ENCODE data around the gene HNMT.
"Not testable (repeated sequence)": the region's sequence is repeated elsewhere in the genome, so short reads cannot be mapped to it uniquely, and the experiment has no call there.

Gene HNMT

GRCh38 chr2:137977790-137978189 is 13.5 kb downstream of the HNMT start:
- DNase-seq: no peak

- no peak for DNase-seq
Measured at GRCh38 chr2:137980459-137980858, 16.2 kb downstream of the HNMT start.

DNA sequence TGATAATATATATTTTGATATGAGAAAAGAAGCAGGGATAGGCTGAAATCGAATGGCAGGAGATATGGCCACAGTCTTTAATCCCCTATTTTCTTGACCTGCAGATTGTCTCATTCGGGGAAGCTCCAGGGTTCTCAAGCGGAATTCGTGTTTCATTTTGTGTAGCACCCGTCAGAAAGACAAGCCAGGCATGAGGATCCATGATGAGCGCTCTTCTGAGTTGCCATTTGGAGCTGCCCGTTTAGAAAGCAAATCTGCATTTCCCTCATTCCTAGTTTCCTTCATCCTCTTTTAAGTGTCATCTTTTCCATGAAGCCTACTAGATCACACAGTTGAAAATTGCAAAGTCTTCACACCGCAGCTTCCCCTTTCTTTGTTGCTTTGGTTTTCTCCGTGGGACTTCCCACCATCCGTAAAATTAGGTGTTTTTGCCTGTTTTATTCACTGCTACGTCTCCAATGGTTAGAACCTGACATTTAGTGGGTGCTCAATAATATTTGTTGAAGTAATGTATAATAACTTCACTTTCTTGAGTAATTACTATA is 16.9 kb downstream of the HNMT start:
- no peak for DNase-seq

DNA sequence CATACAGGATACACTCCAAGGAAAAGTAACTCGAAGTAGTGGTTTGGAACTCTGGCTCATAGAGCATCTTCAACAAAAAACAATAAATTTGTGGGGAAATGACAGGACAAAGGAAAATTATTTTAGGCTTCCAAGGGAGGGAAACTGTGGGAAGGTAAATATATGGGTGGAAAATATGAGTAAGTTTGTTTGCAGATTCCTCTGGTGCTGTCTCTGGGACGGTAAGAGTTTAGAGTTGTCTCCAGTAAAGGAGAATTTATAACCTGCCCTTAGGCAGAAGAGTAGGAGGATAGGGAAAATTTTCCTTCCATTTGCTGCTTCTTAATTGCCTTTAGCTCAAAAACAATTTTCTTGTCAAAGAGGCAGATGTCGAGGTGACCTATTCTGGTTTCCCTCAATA is 19.3 kb downstream of the HNMT start:
- DNase-seq: no peak

GRCh38 chr2:137986268-137986667 is 22.0 kb downstream of the HNMT start:
- no peak for DNase-seq

DNA sequence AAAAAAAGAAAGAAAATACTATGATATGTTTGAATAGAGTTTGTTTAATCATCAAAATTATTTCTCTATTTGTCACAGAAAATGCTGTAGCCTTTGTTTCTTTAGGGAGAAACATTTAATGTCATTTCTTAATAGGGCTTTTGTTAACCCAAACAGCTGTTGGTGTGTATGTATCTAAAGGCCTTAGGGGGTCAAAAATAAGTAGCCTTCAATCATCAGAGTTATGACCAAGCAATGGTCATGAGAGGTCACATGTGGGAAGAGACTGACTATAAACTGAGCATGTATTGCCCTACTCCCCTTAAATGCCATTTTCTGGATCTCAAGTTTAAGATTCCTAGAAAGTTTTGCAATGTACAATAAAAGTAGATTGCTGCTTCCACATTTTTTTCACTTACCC is 22.7 kb downstream of the HNMT start:
- no peak for DNase-seq

- DNase-seq: no peak
Measured at GRCh38 chr2:137991078-137991477, 26.8 kb downstream of the HNMT start.

- no peak for DNase-seq
Measured at GRCh38 chr2:137992039-137992646, 27.9 kb downstream of the HNMT start.

DNA sequence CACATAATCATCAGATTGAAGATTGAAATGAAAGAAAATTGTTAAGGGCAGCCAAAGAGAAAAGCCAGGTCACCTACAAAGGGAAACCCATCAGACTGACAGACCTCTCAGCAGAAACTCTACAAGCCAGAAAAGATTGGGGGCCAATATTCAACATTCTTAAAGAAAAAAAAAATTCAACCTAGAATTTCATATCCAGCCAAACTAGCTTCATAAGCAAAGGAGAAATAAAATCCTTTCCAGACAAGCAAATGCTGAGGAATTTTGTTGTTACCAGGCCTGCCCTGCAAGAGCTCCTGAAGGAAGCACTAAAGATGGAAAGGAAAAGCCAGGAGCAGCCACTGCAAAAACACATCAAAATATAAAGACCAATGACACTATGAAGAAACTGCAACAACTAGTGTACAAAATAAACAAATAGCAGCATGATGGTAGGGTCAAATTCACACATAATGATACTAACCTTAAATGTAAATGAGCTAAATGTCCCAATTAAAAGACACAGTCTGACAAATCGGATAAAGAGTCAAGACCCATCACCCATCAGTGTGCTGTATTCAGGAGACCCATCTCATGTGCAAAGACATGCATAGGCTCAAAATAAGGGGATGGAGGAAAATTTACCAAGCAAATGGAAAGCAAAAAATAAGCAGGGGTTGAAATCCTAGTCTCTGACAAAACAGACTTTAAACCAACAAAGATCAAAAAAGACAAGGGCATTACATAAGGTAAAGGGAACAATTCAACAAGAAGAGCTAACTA is 29.6 kb downstream of the HNMT start:
- DNase-seq: not testable (repeated sequence)

GRCh38 chr2:137995368-137995767 is 31.1 kb downstream of the HNMT start:
- DNase-seq: not testable (repeated sequence)

DNA sequence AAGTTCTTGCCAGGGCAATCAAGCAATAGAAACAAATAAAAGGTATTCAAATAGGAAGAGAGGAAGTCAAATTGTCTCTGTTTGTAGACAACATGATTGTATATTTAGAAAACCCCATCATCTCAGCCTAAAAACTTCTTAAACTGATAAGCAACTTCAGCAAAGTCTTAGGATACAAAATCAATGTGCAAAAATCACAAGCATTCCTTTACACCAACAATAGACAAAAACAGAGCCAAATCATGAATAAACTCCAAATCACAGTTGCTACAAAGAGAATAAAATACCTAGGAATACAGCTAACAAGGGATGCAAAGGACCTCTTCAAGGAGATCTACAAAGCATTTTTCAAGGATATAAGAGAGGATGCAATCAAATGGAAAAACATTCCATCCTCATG is 31.9 kb downstream of the HNMT start:
- not testable (repeated sequence) for DNase-seq

DNA sequence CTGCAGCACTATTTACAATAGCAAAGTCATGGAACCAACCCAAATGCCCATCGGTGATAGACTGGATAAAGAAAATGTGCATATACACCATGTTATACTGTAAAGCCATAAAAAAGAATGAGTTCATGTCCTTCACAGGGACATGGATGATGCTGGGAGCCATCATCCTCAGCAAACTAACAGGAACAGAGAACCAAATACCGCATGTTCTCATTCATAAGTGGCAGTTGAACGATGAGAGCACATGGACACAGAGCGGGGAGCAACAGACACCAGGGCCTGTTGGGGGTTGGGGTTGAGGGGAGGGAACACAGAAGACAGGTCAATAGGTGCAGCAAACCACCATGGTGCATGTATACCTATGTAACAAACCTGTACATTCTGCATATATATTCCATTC is 33.5 kb downstream of the HNMT start:
- no peak for DNase-seq

DNA sequence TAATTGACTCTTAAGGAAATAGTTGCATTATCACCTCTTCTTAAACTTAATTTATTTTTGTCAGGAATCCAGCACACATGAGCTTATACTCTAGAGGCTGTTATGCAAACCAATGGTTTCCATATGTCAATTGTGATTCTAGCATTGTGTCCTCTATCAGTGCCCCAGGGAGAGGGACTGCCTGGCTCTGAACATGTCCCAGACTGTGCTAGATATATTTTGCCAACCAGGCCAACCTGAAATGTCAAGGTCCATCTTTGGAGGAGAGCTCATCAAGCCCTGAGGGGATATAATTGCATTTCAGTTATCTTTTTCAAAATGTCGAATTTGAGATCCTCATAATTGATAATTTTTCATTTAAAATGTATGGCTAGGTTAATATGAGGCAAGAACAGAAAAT is 34.2 kb downstream of the HNMT start:
- no peak for DNase-seq

GRCh38 chr2:137999273-137999672 is 35.0 kb downstream of the HNMT start:
- DNase-seq: no peak

- DNase-seq: no peak
Measured at GRCh38 chr2:138000009-138000408, 35.7 kb downstream of the HNMT start.

- no peak for DNase-seq
Measured at GRCh38 chr2:138000796-138001195, 36.5 kb downstream of the HNMT start.

DNA sequence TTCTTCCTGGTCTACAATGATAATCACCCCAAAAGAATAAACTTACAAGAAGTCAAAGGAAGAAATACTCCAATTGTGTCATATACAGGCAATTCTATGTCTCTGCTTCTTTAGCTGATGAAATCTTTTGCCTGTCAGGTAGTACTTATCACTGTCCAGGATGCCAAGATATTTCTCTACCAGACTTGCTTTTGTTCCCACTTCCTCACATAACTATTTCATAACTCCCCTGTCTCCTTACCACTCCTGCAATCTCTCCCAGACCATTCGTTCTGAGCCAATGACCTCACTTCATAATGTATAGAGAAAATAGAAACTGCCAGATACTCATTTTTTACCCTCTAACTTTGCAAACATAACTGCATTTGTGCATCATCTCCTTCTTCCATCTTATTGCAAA is 39.1 kb downstream of the HNMT start:
- no peak for DNase-seq

DNA sequence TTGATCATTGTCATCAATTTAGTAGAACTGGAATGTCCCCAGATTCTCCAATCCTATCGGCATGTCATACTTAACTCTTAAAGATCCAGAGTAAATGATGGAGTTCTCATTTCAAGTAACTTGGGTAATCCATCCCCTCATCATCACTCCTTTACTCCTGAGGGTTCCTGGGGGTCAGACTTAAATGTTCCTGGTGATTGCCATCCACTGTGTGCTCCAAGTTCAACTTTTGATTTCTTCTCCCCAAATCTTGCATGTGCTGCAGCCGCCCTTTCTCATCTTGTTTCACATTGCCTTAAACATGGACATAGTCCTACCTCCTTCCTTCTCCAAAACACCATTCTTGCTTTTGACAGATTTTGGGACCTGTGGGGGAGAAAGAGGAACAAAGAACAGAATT is 43.2 kb downstream of the HNMT start:
- no peak for DNase-seq

- no peak for DNase-seq
Measured at GRCh38 chr2:138009622-138010021, 45.3 kb downstream of the HNMT start.

DNA sequence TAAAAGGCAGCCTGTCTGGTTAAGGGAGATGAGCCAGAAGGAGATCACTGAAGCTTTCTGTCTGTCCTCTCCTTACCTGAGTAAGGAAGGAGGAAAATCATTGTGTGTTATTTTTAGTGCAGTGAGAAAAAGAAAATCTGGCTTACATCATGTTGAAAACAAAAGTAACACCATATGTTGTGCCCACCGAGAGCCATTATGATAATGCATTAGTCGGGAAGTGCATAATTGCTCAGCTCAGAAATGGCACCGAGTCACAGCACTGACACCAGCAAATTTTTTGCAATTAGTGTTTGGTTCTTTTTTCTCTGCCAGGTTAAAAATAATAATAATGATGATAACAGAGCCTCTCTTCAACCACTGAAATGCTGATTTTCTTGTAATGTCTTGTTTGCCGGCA is 46.6 kb downstream of the HNMT start:
- no peak for DNase-seq

GRCh38 chr2:138012082-138012481 is 47.8 kb downstream of the HNMT start:
- no peak for DNase-seq

DNA sequence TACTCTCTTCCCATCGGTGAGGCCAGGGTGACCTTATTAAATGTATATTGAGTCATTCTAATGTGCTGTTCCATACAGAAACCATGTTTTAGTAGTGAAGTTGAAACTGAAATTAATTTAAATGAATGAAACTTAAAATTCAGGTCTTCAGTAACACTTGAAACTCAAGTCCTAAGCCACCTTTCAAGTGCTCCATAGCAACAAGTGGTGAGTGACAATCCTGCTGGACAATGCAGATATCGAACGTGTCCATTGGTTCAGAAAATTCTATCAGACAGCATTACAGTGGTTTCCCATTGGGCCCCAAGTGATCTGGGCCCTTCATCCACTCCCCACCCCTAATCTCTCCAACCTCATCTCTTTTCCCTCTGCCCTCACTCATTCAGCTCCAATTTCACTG is 48.7 kb downstream of the HNMT start:
- DNase-seq: no peak

DNA sequence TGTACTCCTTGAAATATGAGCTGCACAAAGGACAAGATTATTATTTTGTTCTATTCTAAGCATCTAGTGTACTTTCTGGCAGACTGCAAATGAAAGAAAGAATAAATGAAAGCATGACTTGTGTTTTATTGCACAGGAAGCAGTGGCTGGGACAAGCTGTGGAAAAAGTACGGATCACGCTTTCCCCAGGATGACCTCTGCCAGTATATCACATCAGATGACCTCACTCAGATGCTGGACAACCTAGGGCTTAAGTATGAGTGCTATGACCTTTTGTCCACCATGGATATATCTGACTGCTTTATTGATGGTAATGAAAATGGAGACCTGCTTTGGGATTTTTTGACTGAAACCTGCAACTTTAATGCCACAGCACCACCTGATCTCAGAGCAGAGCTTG is 49.4 kb downstream of the HNMT start:
- DNase-seq: no peak

DNA sequence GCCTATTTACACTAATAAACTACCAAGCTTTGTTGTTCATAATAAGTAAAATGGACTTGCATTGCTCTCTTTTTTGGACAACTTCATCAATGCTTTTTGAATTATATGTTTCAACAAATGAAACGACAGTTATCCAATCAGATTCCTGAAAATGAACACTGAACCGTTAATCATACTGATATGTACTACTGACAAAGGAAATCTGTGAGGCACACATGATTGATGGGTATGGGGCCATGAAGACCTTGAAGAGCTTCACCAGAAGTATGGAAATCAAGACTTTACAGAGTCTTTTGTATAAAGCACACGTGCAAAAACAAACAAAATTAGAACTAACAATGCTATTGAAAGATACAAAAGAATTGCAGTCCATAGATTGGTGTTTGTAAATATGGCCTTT is 51.2 kb downstream of the HNMT start:
- no peak for DNase-seq

All from activated CD4-positive, alpha-beta T cell treated with anti-CD3 and anti-CD28 coated beads, Interleukin-2, amount 50 U/mL, for 4 hours (primary cell).